ENCODE data around the gene CD151. TPM values are rescaled to one million over a fixed set of nuclear protein-coding genes. Genes with fewer than 3 reads are reported as not detected.
A peak's percentile ranks its signal among the peaks of the same experiment; 100 is the strongest.

CD151 gene
- total and polyA plus RNA-seq, 5 experiments from 2014 or later: 9.4 to 24.3 (median 11.2) TPM

GRCh38 chr11:799641-800316 is 33.0 kb upstream of the CD151 start:
- Mint-ChIP-seq H3K9me3 (no peaks in the 10 kb centered on the region), H3K36me3 (peaks cover 0 to 2% (median 0%) of the 10 kb centered on the region in 3 donors), H3K27me3 (no peaks in the 10 kb centered on the region), H3K27ac (no peak overlapping the region), H3K4me1 (peaks cover 4 to 34% (median 21%) of the 10 kb centered on the region in 4 donors), H3K4me3 (peak overlapping the region in 1 of 10 donors; percentile 48)
- POLR2A ChIA-PET: interaction anchor here (1.2 to 1.8 kb wide), 5 partner anchors 10 to 23 kb away, joined by 3 to 9 read pairs (median 4); partner anchors contain the start of genes PNPLA2 and RPLP2
- DNase-seq: no peak
- no peak for ATAC-seq

GRCh38 chr11:800473-800872 is 32.3 kb upstream of the CD151 start:
- POLR2A ChIA-PET: interaction anchor here (0.5 to 1.5 kb wide), 3 partner anchors 13 to 211 kb away, joined by 3 to 4 read pairs (median 4); no protein-coding TSS in a partner anchor
- H3K27ac Mint-ChIP-seq: no peak overlapping the region
- no peak for ATAC-seq

GRCh38 chr11:801097-801780 is 31.5 kb upstream of the CD151 start:
- H3K4me1 Mint-ChIP-seq: peaks cover 2 to 37% (median 17%) of the 10 kb centered on the region in 4 donors
- DNase-seq: no peak
- H3K9me3 Mint-ChIP-seq: no peaks in the 10 kb centered on the region
- no peaks in the 10 kb centered on the region for H3K36me3 Mint-ChIP-seq
- H3K27ac Mint-ChIP-seq: peak overlapping the region in 1 of 10 donors; percentile 63
- ATAC-seq: no peak
- POLR2A ChIA-PET: interaction anchor here (0.6 to 1.5 kb wide), 2 partner anchors 14 to 25 kb away, joined by 4 read pairs; no protein-coding TSS in a partner anchor
- H3K4me3 Mint-ChIP-seq: peak overlapping the region in 1 of 10 donors; percentile 39
- H3K27me3 Mint-ChIP-seq: no peaks in the 10 kb centered on the region

More at GRCh38 chr11:800473-800872, 32.3 kb upstream of the CD151 start:
- Mint-ChIP-seq H3K27me3 (no peaks in the 10 kb centered on the region), H3K4me1 (peaks cover 4 to 34% (median 21%) of the 10 kb centered on the region in 4 donors), H3K36me3 (peaks cover 0 to 2% (median 0%) of the 10 kb centered on the region in 3 donors), H3K4me3 (peak overlapping the region in 1 of 10 donors; percentile 10), H3K9me3 (no peaks in the 10 kb centered on the region)
- no peak for DNase-seq

GRCh38 chr11:802018-802617 is 30.6 kb upstream of the CD151 start:
- Mint-ChIP-seq H3K9me3 (no peaks in the 10 kb centered on the region), H3K27ac (no peak overlapping the region), H3K4me1 (peaks cover 2 to 31% (median 9%) of the 10 kb centered on the region in 4 donors), H3K4me3 (peak overlapping the region in 1 of 10 donors; percentile 19), H3K27me3 (no peaks in the 10 kb centered on the region), H3K36me3 (no peaks in the 10 kb centered on the region)
- ATAC-seq: no peak
- POLR2A ChIA-PET: interaction anchor here (1.1 to 5.4 kb wide), 3 partner anchors 17 to 106 kb away, joined by 3 to 67 read pairs (median 7); partner anchors contain the start of genes PNPLA2, POLR2L and TSPAN4
- DNase-seq: no peak

GRCh38 chr11:802693-803466 is 29.9 kb upstream of the CD151 start:
- ATAC-seq (no peak), DNase-seq (no peak)
- Mint-ChIP-seq H3K9me3 (no peaks in the 10 kb centered on the region), H3K36me3 (no peaks in the 10 kb centered on the region), H3K4me3 (peak overlapping the region in 2 of 10 donors; percentile 25 to 62), H3K4me1 (peaks cover 2 to 30% (median 8%) of the 10 kb centered on the region in 4 donors), H3K27ac (peak overlapping the region in 1 of 10 donors; percentile 16), H3K27me3 (no peaks in the 10 kb centered on the region)
- POLR2A ChIA-PET: interaction anchor here (0.9 to 5.4 kb wide), 4 partner anchors 16 to 222 kb away, joined by 3 to 67 read pairs (median 5); partner anchors contain the start of genes PNPLA2, POLR2L and TSPAN4

- Mint-ChIP-seq H3K4me3 (peak overlapping the region in 2 of 10 donors; percentile 67 to 72), H3K27ac (peak overlapping the region in 1 of 10 donors; percentile 16), H3K36me3 (no peaks in the 10 kb centered on the region), H3K4me1 (peaks cover 3 to 32% (median 12%) of the 10 kb centered on the region in 4 donors), H3K27me3 (no peaks in the 10 kb centered on the region), H3K9me3 (no peaks in the 10 kb centered on the region)
- DNase-seq (no peak), ATAC-seq (no peak)
- POLR2A ChIA-PET: interaction anchor here (0.6 to 5.4 kb wide), 7 partner anchors 16 to 222 kb away, joined by 3 to 67 read pairs (median 5); partner anchors contain the start of genes PNPLA2, POLR2L, TALDO1 and TSPAN4
Observed at GRCh38 chr11:803467-803742, 29.3 kb upstream of the CD151 start.

GRCh38 chr11:803770-804598 is 28.8 kb upstream of the CD151 start:
- no peaks in the 10 kb centered on the region for H3K27me3 Mint-ChIP-seq
- DNase-seq (no peak), ATAC-seq (no peak)
- H3K36me3 Mint-ChIP-seq: no peaks in the 10 kb centered on the region
- peak overlapping the region in 8 of 10 donors; percentile 56 to 89 (median 72) for H3K27ac Mint-ChIP-seq
- H3K9me3 Mint-ChIP-seq: no peaks in the 10 kb centered on the region
- H3K4me1 Mint-ChIP-seq: peaks cover 5 to 36% (median 17%) of the 10 kb centered on the region in 4 donors
- peak overlapping the region; percentile 67 to 86 (median 75) for H3K4me3 Mint-ChIP-seq
- POLR2A ChIA-PET: interaction anchor here (0.6 to 5.4 kb wide), 10 partner anchors 8 to 109 kb away, joined by 3 to 67 read pairs (median 6); partner anchors contain the start of genes CEND1, DEAF1, PNPLA2 and POLR2L

GRCh38 chr11:804599-804964 is 28.2 kb upstream of the CD151 start:
- POLR2A ChIA-PET: interaction anchor here (0.8 to 5.4 kb wide), 8 partner anchors 9 to 109 kb away, joined by 3 to 67 read pairs (median 4); partner anchors contain the start of genes CEND1, DEAF1, PNPLA2 and TALDO1
- ATAC-seq (no peak), DNase-seq (no peak)
- no peaks in the 10 kb centered on the region for H3K9me3 Mint-ChIP-seq
- no peaks in the 10 kb centered on the region for H3K27me3 Mint-ChIP-seq
- peaks cover 6 to 36% (median 20%) of the 10 kb centered on the region in 4 donors for H3K4me1 Mint-ChIP-seq
- no peaks in the 10 kb centered on the region for H3K36me3 Mint-ChIP-seq
- H3K4me3 Mint-ChIP-seq: peak overlapping the region; percentile 67 to 86 (median 75)
- peak overlapping the region in 8 of 10 donors; percentile 56 to 89 (median 72) for H3K27ac Mint-ChIP-seq

- H3K4me3 Mint-ChIP-seq: peak overlapping the region; percentile 88 to 98 (median 92)
- DNase-seq (no peak), ATAC-seq (peak; percentile 0 to 3)
- H3K4me1 Mint-ChIP-seq: peaks cover 8 to 53% (median 40%) of the 10 kb centered on the region in 4 donors
- H3K27ac Mint-ChIP-seq: peak overlapping the region; percentile 93 to 99 (median 99)
- H3K27me3 Mint-ChIP-seq: no peaks in the 10 kb centered on the region
- peaks cover 0 to 24% (median 2%) of the 10 kb centered on the region in 3 donors for H3K36me3 Mint-ChIP-seq
- POLR2A ChIA-PET: interaction anchor here (0.8 to 2.3 kb wide), 14 partner anchors 9 to 302 kb away, joined by 3 to 80 read pairs (median 4); partner anchors contain the start of genes GATD1, PHRF1, PNPLA2 and POLR2L
- no peaks in the 10 kb centered on the region for H3K9me3 Mint-ChIP-seq
Observed at GRCh38 chr11:808427-809286, 24.1 kb upstream of the CD151 start.

Measured in naive thymus-derived CD8-positive, alpha-beta T cell (primary cell).